GM18951 (cell line): ENCODE data around the gene SLC2A13.
"Not testable (repeated sequence)": the region's sequence is repeated elsewhere in the genome, so short reads cannot be mapped to it uniquely, and the experiment has no call there.

Experiments used
- POLR2A ChIP-seq: IDR thresholded peaks from 4 replicates; pipeline ENCODE4 v1.6.1; 2011; ENCODE audit warnings: mild to moderate bottlenecking; ENCODE audit not compliant: insufficient read length, insufficient read depth; ENCODE audit errors: extremely low read depth
- in situ Hi-C: fragments of 300-500 bp; cut with MboI; formaldehyde crosslinking; loops from one replicate; pipeline ENCODE4 v1.12.0; 2022; ENCODE audit warnings: low sequenced_read_pairs, mixed read lengths, inconsistent platforms; ENCODE audit not compliant: unreplicated experiment

The SLC2A13 gene

DNA sequence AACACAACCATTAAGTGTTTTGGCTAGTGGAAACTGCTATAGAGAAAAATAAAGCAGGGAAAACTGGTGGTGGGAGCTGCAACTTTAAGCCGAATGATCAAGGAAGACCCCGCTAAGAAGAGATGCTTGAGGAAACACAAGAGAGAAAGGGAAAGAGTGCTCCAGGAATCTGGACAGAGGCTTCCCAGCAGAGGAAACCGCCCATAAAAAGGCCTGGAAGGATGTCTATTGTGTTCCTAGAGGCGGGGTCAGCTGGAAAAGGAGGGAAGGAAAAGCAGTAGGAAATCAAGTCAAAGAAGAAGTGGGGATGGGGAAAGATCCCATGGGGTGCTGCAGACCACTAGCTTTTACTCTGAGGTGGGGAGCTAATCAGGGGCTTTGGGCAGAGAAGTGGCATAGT is 12.4 kb downstream of the SLC2A13 start:
- in situ Hi-C loops: no loop called here
- no peak for TF ChIP-seq POLR2A

- in situ Hi-C loops: no loop called here
- no peak for TF ChIP-seq POLR2A
These were observed 19.4 kb downstream of the SLC2A13 start for GRCh38 chr12:40086471-40086870.

DNA sequence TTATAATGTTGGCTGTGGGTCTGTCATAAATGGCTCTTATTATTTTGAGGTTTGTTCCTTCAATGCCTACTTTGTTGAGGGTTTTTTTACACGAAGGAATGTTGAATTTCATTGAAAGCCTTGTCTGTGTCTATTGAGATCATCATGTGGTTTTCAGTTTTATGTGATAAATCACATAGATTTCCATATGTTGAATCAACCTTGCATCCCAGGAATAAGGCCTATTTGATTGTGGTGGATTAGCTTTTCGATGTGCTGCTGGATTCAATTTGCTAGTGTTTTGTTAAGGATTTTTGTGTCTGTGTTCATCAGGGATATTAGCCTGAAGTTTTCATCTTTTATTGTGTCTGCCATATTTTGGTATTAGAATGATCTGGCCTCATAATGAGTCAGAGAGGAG is 27.6 kb downstream of the SLC2A13 start:
- no peak for TF ChIP-seq POLR2A
- in situ Hi-C loops: no loop called here

DNA sequence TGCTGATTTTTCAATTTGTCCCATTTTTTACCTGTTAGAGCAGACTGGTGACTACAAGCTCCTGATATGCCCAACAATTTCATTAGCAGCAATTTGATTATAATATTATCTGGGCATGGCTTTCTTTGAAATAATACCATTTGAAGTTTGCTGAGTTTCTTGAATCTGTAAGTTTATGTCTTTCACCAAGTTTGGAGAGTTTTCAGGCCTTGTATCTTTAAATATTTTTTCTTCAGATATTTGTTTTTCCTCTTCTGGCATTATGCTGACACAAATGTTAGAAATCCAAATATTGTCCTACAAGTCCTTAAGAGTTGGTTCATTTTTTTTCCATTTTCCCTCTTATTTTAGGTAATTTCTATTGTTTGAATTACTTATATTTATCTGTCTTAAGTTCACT is 30.4 kb downstream of the SLC2A13 start:
- TF ChIP-seq POLR2A: no peak
- in situ Hi-C loops: no loop called here

GRCh38 chr12:40068416-40068815 is 37.5 kb downstream of the SLC2A13 start:
- TF ChIP-seq POLR2A: no peak

GRCh38 chr12:40065636-40066035 is 40.2 kb downstream of the SLC2A13 start:
- TF ChIP-seq POLR2A: no peak
- in situ Hi-C loops: no loop called here

More at GRCh38 chr12:40068416-40068815, 37.5 kb downstream of the SLC2A13 start:
- in situ Hi-C loops: no loop called here

- no peak for TF ChIP-seq POLR2A
- in situ Hi-C loops: no loop called here
These were observed 42.5 kb downstream of the SLC2A13 start for GRCh38 chr12:40063414-40063813.

GRCh38 chr12:40058721-40059190 is 47.1 kb downstream of the SLC2A13 start:
- in situ Hi-C loops: no loop called here
- TF ChIP-seq POLR2A: no peak

DNA sequence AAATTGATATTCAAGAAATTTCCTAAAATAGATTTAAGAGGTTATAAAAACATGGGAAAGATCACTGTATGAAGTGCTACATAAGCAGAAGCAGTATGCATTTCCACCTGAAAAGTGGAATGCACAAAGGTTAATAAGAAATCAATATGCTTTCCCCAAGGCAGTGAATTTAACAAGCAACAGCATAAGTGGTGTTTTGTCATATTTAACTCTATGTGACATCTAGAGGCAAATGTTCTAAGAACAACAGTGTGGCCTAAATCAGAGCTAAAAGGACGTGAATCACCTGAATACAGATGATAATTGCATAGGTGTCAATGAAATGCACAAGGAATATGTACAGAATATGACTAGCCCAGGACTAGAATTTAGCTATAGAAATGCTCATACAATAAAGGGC is 49.5 kb downstream of the SLC2A13 start:
- no peak for TF ChIP-seq POLR2A
- in situ Hi-C loops: no loop called here

GRCh38 chr12:40055776-40056175 is 50.1 kb downstream of the SLC2A13 start:
- in situ Hi-C loops: no loop called here
- TF ChIP-seq POLR2A: no peak

GRCh38 chr12:40055228-40055579 is 50.7 kb downstream of the SLC2A13 start:
- in situ Hi-C loops: no loop called here
- TF ChIP-seq POLR2A: no peak

DNA sequence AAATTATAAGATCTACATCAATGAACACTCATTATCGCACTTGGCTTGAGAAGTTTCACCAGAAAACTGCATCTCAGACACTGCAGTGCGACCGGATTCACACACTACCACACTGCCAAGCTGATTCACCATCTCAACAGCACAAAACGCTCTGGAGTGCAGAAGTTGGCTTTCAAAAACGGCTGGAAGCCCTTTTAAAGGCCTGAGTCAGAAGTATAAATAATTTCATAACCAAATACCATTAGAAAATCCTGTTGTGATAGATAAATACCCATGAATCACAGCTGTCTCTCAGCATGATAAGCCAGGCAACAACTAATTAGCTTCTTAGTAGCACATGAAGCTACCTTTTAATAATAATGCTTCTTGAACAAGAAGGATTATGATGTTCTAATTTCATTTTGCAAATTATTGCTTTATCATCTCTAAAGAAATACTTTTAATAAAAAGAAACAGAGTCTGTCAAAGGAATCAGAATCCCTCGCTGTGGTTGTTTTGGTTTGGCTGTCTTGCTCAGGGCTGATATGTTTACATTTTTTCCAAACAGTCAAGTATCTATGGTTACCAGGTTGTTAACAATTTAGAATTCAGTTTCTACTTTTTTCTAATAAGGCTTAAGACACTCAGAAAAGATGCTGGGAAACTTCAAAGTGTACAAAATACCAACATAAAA is 51.2 kb downstream of the SLC2A13 start:
- in situ Hi-C loops: no loop called here
- no peak for TF ChIP-seq POLR2A

DNA sequence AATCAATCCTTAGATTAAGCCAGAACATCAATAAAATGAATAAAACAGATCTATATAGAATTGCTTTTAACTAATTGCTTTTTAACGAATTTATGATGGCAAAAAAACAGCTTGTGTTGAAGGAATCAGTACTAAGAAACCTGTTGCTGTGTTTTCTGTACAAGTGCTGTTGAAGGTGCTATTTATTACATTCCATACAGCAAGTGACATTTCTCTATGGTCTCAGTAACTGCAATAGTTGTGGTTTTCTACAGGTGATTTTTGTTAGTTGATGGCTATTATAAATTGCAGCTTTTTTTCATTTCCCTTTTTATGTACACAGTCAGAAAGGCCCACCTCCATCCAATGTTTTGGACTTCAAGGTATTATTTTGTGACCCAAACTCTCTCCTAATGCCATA is 56.6 kb downstream of the SLC2A13 start:
- in situ Hi-C loops: no loop called here
- no peak for TF ChIP-seq POLR2A

DNA sequence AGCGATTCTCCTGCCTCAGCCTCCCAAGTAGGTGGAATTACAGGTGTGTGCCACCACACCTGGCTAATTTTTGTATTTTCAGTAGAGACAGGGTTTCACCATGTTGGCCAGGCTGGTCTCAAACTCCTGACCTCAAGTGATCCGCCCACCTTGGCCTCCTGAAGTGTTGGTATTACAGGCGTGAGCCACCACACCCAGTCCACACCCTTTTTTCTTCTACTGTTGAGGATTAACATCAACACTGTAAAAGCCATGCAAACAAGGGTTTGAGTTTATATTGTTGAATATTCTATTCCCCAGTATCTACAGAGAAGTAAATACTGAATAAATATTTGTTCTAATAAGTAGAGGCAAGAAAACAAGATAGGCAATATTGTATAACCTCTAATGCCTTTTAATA is 58.9 kb downstream of the SLC2A13 start:
- in situ Hi-C loops: not testable (repeated sequence)

GRCh38 chr12:40045656-40046055 is 60.2 kb downstream of the SLC2A13 start:
- TF ChIP-seq POLR2A: no peak

More at GRCh38 chr12:40045656-40046055, 60.2 kb downstream of the SLC2A13 start:
- in situ Hi-C loops: no loop called here
